ENCODE measurements around the gene TRAF3.

Gene TRAF3

DNA sequence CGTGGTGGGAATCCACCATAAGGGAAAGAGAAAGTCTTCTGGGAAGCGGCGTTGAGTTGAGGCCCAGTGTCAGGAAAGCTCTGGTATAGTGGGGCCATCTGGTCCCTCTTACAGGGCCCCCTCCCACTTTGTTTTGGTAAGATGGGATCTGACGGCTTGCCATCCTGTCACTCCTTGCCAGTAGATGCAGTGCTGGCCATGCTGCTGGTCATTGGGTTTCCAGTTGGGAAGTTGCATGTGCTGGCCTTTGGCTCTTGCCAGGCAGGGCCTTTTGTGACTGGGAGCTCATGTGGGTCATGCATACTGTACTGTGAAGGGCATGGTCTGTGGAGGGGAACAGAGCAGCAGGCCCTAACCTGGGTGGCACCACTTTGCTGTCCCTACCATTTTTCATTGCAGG is 3.8 kb downstream of the TRAF3 start:
- TF ChIP-seq, protein P1, sequence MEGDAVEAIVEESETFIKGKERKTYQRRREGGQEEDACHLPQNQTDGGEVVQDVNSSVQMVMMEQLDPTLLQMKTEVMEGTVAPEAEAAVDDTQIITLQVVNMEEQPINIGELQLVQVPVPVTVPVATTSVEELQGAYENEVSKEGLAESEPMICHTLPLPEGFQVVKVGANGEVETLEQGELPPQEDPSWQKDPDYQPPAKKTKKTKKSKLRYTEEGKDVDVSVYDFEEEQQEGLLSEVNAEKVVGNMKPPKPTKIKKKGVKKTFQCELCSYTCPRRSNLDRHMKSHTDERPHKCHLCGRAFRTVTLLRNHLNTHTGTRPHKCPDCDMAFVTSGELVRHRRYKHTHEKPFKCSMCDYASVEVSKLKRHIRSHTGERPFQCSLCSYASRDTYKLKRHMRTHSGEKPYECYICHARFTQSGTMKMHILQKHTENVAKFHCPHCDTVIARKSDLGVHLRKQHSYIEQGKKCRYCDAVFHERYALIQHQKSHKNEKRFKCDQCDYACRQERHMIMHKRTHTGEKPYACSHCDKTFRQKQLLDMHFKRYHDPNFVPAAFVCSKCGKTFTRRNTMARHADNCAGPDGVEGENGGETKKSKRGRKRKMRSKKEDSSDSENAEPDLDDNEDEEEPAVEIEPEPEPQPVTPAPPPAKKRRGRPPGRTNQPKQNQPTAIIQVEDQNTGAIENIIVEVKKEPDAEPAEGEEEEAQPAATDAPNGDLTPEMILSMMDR (IDR thresholded peaks at IDR 0.05; ENCODE audit: low read depth, low read length): no peak
- DNase-seq (ENCODE audit: extremely low read depth, low read depth): no peak

DNA sequence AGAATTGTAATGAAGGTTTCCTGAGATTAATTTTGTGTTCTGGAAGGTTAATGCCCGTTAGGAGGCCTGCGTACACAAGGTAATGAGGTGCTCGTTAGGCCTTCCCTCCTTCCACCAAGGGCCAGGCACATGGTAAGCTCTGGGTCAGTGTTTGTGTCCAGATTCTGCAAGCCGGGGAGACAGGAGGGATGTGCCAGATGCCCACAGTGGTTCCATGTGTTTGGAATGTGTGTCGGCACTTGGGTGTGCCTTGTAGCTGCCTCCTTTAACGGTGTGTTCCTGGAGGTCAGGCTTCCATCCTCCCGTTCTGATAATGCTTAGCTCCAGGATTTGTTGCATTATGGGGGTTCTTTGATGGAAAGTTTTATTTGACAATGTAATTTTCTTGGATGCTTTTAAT is 5.7 kb downstream of the TRAF3 start:
- no peak for DNase-seq (ENCODE audit: extremely low read depth, low read depth)
- TF ChIP-seq, protein P1 (IDR thresholded peaks at IDR 0.05; ENCODE audit: low read depth, low read length): no peak

DNA sequence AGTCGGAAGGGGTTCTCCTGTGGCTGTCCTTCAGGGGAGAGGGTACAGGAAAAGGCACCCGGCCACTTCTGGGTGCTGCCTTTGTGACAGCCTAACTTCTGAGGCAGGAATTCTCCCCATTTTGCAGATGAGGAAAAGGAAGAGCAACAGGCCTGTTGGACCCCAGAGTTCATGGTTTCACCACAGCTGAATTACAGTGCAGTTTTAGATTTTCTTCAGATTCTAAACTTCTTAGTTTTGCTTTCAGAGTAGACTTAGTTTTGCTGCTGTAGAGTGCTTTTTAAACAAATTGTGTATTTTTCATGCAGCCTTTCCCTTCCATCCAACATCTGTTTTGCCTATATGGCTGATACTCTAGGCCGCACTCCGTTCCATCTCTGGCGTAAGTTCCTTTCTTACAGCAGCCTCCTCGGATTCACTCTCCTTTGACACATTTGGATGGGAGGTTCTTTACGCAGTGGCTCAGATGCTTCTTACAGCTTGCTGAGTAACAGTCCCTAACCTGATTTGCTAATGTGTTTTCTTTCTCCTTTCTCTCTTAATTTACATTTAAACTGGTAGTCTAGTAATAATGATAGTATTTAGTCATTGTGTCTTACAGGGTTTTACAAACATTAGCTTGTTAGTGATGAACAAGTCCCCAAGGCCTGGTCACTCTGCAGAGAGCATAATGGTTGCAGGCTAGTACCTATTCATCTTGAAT is 7.8 kb downstream of the TRAF3 start:
- TF ChIP-seq, protein P1 (IDR thresholded peaks at IDR 0.05; ENCODE audit: low read depth, low read length): no peak
- DNase-seq (ENCODE audit: extremely low read depth, low read depth): no peak

DNA sequence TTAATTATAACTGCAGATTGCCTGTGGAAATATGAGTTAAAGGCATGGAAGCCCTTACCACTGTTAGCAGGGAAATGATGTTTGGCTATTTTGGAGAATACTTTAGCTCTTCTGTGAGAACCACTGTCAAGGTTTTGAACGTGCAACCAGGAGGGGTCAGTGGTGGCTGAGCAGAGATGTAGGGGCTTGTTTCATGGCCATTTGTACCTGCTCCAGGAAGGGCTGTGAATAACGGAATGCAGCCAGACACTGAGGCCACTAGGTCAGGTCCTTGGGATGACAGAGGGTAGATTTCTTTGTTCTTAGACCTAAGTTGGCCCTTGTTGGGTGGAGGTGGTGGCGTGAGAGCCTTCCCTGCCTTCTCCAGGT is 8.3 kb downstream of the TRAF3 start:
- DNase-seq (ENCODE audit: extremely low read depth, low read depth): no peak
- TF ChIP-seq, protein P1 (IDR thresholded peaks at IDR 0.05; ENCODE audit: low read depth, low read length): no peak

DNA sequence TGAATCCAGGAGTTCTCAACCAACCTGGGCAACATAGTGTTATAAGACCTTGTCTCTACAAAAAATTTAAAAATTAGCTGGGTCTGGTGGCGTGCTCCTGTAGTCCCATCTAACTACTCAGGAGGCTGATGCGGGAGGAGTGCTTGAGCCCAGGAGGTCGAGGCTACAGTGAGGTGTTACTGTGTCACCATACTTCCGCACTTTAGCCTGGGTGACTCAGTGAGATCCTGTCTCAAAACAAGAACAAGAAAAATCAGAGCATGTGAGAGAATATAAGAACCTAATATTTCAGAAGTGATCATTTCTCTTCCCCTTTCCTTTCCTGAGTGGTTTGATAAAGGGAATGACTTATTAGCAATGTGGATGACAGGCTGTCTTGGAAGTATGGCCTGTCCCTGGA is 9.5 kb downstream of the TRAF3 start:
- TF ChIP-seq, protein P1 (IDR thresholded peaks at IDR 0.05; ENCODE audit: low read depth, low read length): no peak
- no peak for DNase-seq (ENCODE audit: extremely low read depth, low read depth)

DNA sequence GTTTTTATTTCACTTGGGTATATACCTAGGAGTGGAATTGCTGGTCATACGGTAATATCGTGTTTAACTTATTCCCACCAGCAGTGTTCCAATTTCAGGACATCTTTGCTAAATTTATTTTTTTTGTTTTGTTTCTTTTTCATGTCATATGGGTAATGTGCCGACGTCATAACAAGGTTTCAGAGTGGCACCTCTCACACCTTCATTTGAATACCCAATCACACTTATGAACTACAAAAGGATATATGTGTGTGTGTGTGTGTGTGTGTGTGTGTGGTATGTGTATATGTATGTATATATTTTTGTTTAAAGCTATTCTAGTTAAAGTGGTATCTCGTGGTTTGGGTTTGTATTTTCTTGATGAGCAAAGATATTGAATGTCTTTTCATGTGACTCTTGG is 12.1 kb downstream of the TRAF3 start:
- TF ChIP-seq, protein P1 (IDR thresholded peaks at IDR 0.05; ENCODE audit: low read depth, low read length): no peak
- no peak for DNase-seq (ENCODE audit: extremely low read depth, low read depth)

DNA sequence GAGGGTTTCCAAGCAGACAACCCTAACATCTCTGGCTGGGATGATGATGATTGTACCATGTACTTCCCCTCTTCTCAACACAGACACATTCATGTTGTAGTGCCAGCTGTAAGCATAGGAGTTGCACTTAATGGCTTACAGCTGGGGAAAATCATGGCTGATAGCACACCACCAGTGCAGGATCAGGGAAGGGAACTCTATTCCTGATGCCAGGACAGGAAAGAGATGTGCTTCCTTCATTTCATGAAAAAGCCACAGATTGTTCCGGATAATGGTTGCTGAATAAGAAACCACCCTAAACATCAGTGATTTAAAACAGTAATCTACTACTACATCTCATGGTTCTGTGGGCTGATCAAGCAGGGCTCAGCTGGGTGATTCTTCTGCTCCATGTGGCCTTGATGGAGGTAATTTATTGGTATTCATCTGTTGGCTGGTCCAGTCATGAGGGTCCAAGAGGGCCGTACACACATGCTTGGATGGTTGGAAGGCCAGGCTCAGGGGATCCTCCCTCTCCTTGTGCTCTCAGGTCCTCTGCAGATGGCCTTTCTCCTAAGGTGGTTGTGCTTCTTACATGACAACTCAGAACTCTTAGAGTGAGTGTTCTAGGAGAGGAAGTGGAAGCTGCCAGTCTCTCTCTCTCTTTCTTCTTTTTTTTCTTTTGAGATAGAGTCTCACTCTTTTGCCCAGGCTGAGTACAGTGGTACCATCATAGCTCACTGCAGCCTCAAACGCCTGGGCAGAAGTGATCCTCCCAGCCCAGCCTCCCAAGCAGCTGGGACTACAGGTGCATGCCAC is 16.5 kb downstream of the TRAF3 start:
- TF ChIP-seq, protein P1 (IDR thresholded peaks at IDR 0.05; ENCODE audit: low read depth, low read length): no peak
- DNase-seq (ENCODE audit: extremely low read depth, low read depth): no peak
